Mesendoderm (in vitro differentiated cells): ENCODE results near the gene ALAS1.
"Not testable (repeated sequence)": the region's sequence is repeated elsewhere in the genome, so short reads cannot be mapped to it uniquely, and the experiment has no call there.

ENCODE experiments used
- DNase-seq: peaks from one replicate; pipeline ENCODE4 v3.0.0; 2013
- H2AK5ac ChIP-seq: 2 replicates; pipeline ENCODE4 v1.6.1; 2013; ENCODE audit warnings: low read length, inconsistent platforms
- H2BK120ac ChIP-seq: 2 replicates; pipeline ENCODE4 v1.6.1; 2013; ENCODE audit warnings: low read depth, mild to moderate bottlenecking, low read length, moderate library complexity, mixed read lengths
- H2BK15ac ChIP-seq: replicated peaks from 2 replicates; pipeline ENCODE4 v1.6.1; 2013; ENCODE audit warnings: low read depth, mild to moderate bottlenecking, moderate library complexity
- H2BK5ac ChIP-seq: 2 replicates; pipeline ENCODE4 v1.6.1; 2013; ENCODE audit warnings: low read length, inconsistent platforms
- H3K18ac ChIP-seq: 2 replicates; pipeline ENCODE4 v1.6.1; 2013; ENCODE audit warnings: mild to moderate bottlenecking, low read length, mixed read lengths
- H3K23ac ChIP-seq: one replicate; pipeline ENCODE4 v1.6.1; 2013; ENCODE audit warnings: low read length
- H3K27ac ChIP-seq: 2 replicates; pipeline ENCODE4 v1.5.1; 2013; ENCODE audit warnings: low read depth, mild to moderate bottlenecking, inconsistent platforms, low read length, moderate library complexity
- H3K27me3 ChIP-seq: 2 replicates; pipeline ENCODE4 v1.6.1; 2013; ENCODE audit warnings: low read length, control low read depth, mild to moderate bottlenecking, inconsistent platforms; ENCODE audit not compliant: insufficient read depth, poor library complexity
- H3K36me3 ChIP-seq: 2 replicates; pipeline ENCODE4 v1.6.1; 2013; ENCODE audit warnings: low read length, inconsistent platforms; ENCODE audit not compliant: control insufficient read depth, insufficient read depth
- H3K4ac ChIP-seq: one replicate; pipeline ENCODE4 v1.6.1; 2013; ENCODE audit warnings: low read depth, mild to moderate bottlenecking, low read length, moderate library complexity
- H3K4me1 ChIP-seq: 2 replicates; pipeline ENCODE4 v1.6.1; 2013; ENCODE audit warnings: low read depth, low read length, inconsistent platforms; ENCODE audit not compliant: control insufficient read depth
- H3K4me2 ChIP-seq: 2 replicates; pipeline ENCODE4 v1.6.1; 2013; ENCODE audit warnings: low read length
- H3K4me3 ChIP-seq: 2 replicates; pipeline ENCODE4 v1.5.1; 2013; ENCODE audit warnings: mild to moderate bottlenecking, low read length
- H3K56ac ChIP-seq: one replicate; pipeline ENCODE4 v1.6.1; 2013; ENCODE audit warnings: low read length
- H3K79me1 ChIP-seq: 2 replicates; pipeline ENCODE4 v1.6.1; 2013; ENCODE audit warnings: low read length, inconsistent platforms
- H3K79me2 ChIP-seq: 2 replicates; pipeline ENCODE4 v1.6.1; 2013; ENCODE audit warnings: mild to moderate bottlenecking, low read length; ENCODE audit not compliant: control insufficient read depth, insufficient read depth
- H3K9ac ChIP-seq: 2 replicates; pipeline ENCODE4 v1.6.1; 2013; ENCODE audit warnings: low read length, inconsistent platforms
- H4K5ac ChIP-seq: one replicate; pipeline ENCODE4 v1.6.1; 2013; ENCODE audit warnings: low read length
- H4K8ac ChIP-seq: one replicate; pipeline ENCODE4 v1.6.1; 2013; ENCODE audit warnings: low read depth, mild to moderate bottlenecking, control low read depth, low read length, moderate library complexity
- WGBS: extraction: QIAGEN DNeasy Blood & Tissue Kit; methylation state at CpG from one replicate; pipeline ENCODE4 v1.1.7; 2013; ENCODE audit warnings: low lambda C conversion rate, missing lambda C conversion rate; ENCODE audit not compliant: insufficient coverage; ENCODE audit errors: extremely low coverage; 5-methylcytosine and 5-hydroxymethylcytosine counted together

Gene ALAS1

GRCh38 chr3:52151991-52152390 is 46.0 kb upstream of the ALAS1 start:
- not testable (repeated sequence) for H2BK15ac ChIP-seq, H3K36me3 ChIP-seq, H4K5ac ChIP-seq, H3K27me3 ChIP-seq, H3K27ac ChIP-seq, DNase-seq, H3K23ac ChIP-seq, H3K4ac ChIP-seq, H4K8ac ChIP-seq, H3K4me1 ChIP-seq, H2AK5ac ChIP-seq, H3K79me2 ChIP-seq, H2BK120ac ChIP-seq, H2BK5ac ChIP-seq, H3K18ac ChIP-seq, H3K4me3 ChIP-seq, H3K4me2 ChIP-seq, H3K56ac ChIP-seq, H3K9ac ChIP-seq, H3K79me1 ChIP-seq
- WGBS: no CpG with 5 or more reads among the region's 4 CpGs

GRCh38 chr3:52153389-52154096 is 44.4 kb upstream of the ALAS1 start:
- no CpG with 5 or more reads among the region's 18 CpGs for WGBS
- H3K79me1 ChIP-seq: peaks cover 6% of the 10 kb centered on the region
- no peak overlapping the region for H4K8ac ChIP-seq
- no peak overlapping the region for H3K27ac ChIP-seq
- no peak overlapping the region for H3K23ac ChIP-seq
- no peak overlapping the region for H2BK15ac ChIP-seq
- H4K5ac ChIP-seq: no peak overlapping the region
- H3K18ac ChIP-seq: peak overlapping the region; percentile 85
- H3K56ac ChIP-seq: peak overlapping the region; percentile 90
- peak overlapping the region; percentile 63 for H3K4ac ChIP-seq
- H3K79me2 ChIP-seq: no peaks in the 10 kb centered on the region
- DNase-seq: peak; percentile 93
- H3K4me1 ChIP-seq: peaks cover 4% of the 10 kb centered on the region
- H2BK5ac ChIP-seq: no peak overlapping the region
- peak overlapping the region; percentile 79 for H3K4me3 ChIP-seq
- no peaks in the 10 kb centered on the region for H3K36me3 ChIP-seq
- no peaks in the 10 kb centered on the region for H3K27me3 ChIP-seq
- peak overlapping the region; percentile 91 for H3K9ac ChIP-seq
- H2BK120ac ChIP-seq: no peak overlapping the region
- H3K4me2 ChIP-seq: peak overlapping the region; percentile 80
- H2AK5ac ChIP-seq: peak overlapping the region; percentile 18

GRCh38 chr3:52154135-52155094 is 43.5 kb upstream of the ALAS1 start, which contains the start of gene POC1A:
Gene POC1A, minus strand, starts transcription at chr3:52154423. Its CDS starts 51 bp downstream, at chr3:52154372.
- H3K79me2 ChIP-seq: no peaks in the 10 kb centered on the region
- H3K4me1 ChIP-seq: peaks cover 4% of the 10 kb centered on the region
- H3K4ac ChIP-seq: peak within 1 kb of the TSS; percentile 89
- peak within 1 kb of the TSS; percentile 80 for H3K4me2 ChIP-seq
- H3K27ac ChIP-seq: peak within 1 kb of the TSS; percentile 37
- H3K4me3 ChIP-seq: peak within 1 kb of the TSS; percentile 79
- no peak within 1 kb of the TSS for H4K8ac ChIP-seq
- no peaks in the 10 kb centered on the region for H3K27me3 ChIP-seq
- peak within 1 kb of the TSS; percentile 91 for H3K9ac ChIP-seq
- no peak within 1 kb of the TSS for H3K23ac ChIP-seq
- no CpG with 5 or more reads among the region's 83 CpGs for WGBS
- H4K5ac ChIP-seq: no peak within 1 kb of the TSS
- H2BK5ac ChIP-seq: peak within 1 kb of the TSS; percentile 65
- H3K79me1 ChIP-seq: peaks cover 6% of the 10 kb centered on the region
- DNase-seq: peak; percentile 98
- H2AK5ac ChIP-seq: peak within 1 kb of the TSS; percentile 18
- H3K36me3 ChIP-seq: no peaks in the 10 kb centered on the region
- H2BK120ac ChIP-seq: no peak within 1 kb of the TSS
- H3K56ac ChIP-seq: peak within 1 kb of the TSS; percentile 93
- H3K18ac ChIP-seq: peak within 1 kb of the TSS; percentile 85
- no peak within 1 kb of the TSS for H2BK15ac ChIP-seq

- no peak overlapping the region for H4K8ac ChIP-seq
- H2BK5ac ChIP-seq: no peak overlapping the region
- no peaks in the 10 kb centered on the region for H3K27me3 ChIP-seq
- no peak overlapping the region for H4K5ac ChIP-seq
- H2BK15ac ChIP-seq: no peak overlapping the region
- H3K79me1 ChIP-seq: peaks cover 6% of the 10 kb centered on the region
- H2BK120ac ChIP-seq: no peak overlapping the region
- H3K56ac ChIP-seq: no peak overlapping the region
- H3K27ac ChIP-seq: no peak overlapping the region
- H3K79me2 ChIP-seq: no peaks in the 10 kb centered on the region
- no CpG with 5 or more reads among the region's 4 CpGs for WGBS
- DNase-seq: no peak
- H2AK5ac ChIP-seq: no peak overlapping the region
- H3K36me3 ChIP-seq: no peaks in the 10 kb centered on the region
- no peak overlapping the region for H3K23ac ChIP-seq
- peaks cover 4% of the 10 kb centered on the region for H3K4me1 ChIP-seq
- H3K4ac ChIP-seq: no peak overlapping the region
- H3K4me3 ChIP-seq: no peak overlapping the region
- no peak overlapping the region for H3K9ac ChIP-seq
- H3K4me2 ChIP-seq: no peak overlapping the region
- no peak overlapping the region for H3K18ac ChIP-seq
Observed at GRCh38 chr3:52155912-52156311, 42.0 kb upstream of the ALAS1 start.

GRCh38 chr3:52159503-52159902 is 38.5 kb upstream of the ALAS1 start:
- no CpG with 5 or more reads among the region's 1 CpG for WGBS
- no peak overlapping the region for H3K27ac ChIP-seq
- no peak for DNase-seq

More at GRCh38 chr3:52159503-52159902, 38.5 kb upstream of the ALAS1 start:
- Histone ChIP-seq H4K5ac (no peak overlapping the region), H4K8ac (no peak overlapping the region), H3K4me3 (no peak overlapping the region), H3K36me3 (no peaks in the 10 kb centered on the region), H3K23ac (no peak overlapping the region), H3K18ac (no peak overlapping the region), H2BK15ac (no peak overlapping the region), H3K4me2 (no peak overlapping the region), H2AK5ac (no peak overlapping the region), H2BK5ac (no peak overlapping the region), H2BK120ac (no peak overlapping the region), H3K4ac (no peak overlapping the region), H3K9ac (no peak overlapping the region), H3K4me1 (no peaks in the 10 kb centered on the region), H3K56ac (no peak overlapping the region), H3K27me3 (no peaks in the 10 kb centered on the region), H3K79me2 (no peaks in the 10 kb centered on the region), H3K79me1 (no peaks in the 10 kb centered on the region)
